Neural crest cell (in vitro differentiated cells): Measurements from ENCODE around the gene CYP27A1. TPM values are rescaled to one million over a fixed set of nuclear protein-coding genes. Genes with fewer than 3 reads are reported as not detected.

ENCODE experiments used
- DNase-seq: peaks from one replicate; pipeline ENCODE4 v3.0.0; 2021; ENCODE audit warnings: low read depth, mixed read lengths, low spot score
- H3K27ac Mint-ChIP-seq: one replicate; pipeline ENCODE4 v1.8.0; 2021; ENCODE audit warnings: mild to moderate bottlenecking, mixed read lengths; ENCODE audit not compliant: unreplicated experiment
- H3K27me3 Mint-ChIP-seq: 2 replicates; pipeline ENCODE4 v1.8.0; 2021; ENCODE audit warnings: low read depth, mild to moderate bottlenecking, mixed read lengths
- H3K36me3 Mint-ChIP-seq: 2 replicates; pipeline ENCODE4 v1.8.0; 2021; ENCODE audit warnings: low read depth, mild to moderate bottlenecking, mixed read lengths
- H3K4me1 Mint-ChIP-seq: 2 replicates; pipeline ENCODE4 v1.8.0; 2021; ENCODE audit warnings: mixed read lengths
- H3K4me3 Mint-ChIP-seq: one replicate; pipeline ENCODE4 v1.8.0; 2021; ENCODE audit warnings: mild to moderate bottlenecking, mixed read lengths
- H3K9me3 Mint-ChIP-seq: 2 replicates; pipeline ENCODE4 v1.8.0; 2021; ENCODE audit warnings: mixed read lengths
- total RNA-seq: library from RNA; stranded (reverse); gene quantifications from 2 replicates; pipeline ENCODE4 v1.2.1, GENCODE V29; 2021
- TF ChIP-seq, protein P1 (sequence below): fragments of 200-600 bp; sonication (generic); conservative IDR thresholded peaks from 2 replicates; pipeline ENCODE4 v1.5.0; 2021; ENCODE audit warnings: antibody characterized with exemption, mild to moderate bottlenecking

CYP27A1 gene
- total RNA-seq, 1 donor from 2014 or later: 3.2 TPM

DNA sequence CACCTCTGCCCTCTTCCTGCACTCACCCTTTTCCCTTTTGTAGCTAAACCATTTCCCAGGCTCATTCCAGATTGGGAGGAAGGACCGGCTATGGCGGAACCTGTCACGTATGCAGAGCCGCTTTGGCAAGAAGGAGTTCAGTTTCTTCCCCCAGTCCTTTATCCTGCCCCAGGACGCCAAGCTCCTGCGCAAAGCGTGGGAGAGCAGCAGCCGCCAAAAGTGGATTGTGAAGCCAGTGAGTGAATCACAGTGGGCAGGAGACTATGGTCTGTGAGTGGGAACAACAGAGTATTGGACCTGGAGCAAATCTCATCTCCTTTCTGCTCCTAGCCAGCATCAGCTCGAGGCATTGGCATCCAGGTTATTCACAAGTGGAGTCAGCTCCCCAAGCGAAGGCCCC, 35.0 kb upstream of the CYP27A1 start:
- Mint-ChIP-seq H3K4me3 (no peak overlapping the region), H3K36me3 (peaks cover 50% of the 10 kb centered on the region), H3K9me3 (no peaks in the 10 kb centered on the region), H3K4me1 (peaks cover 26% of the 10 kb centered on the region), H3K27me3 (no peaks in the 10 kb centered on the region), H3K27ac (no peak overlapping the region)
- TF ChIP-seq, protein P1, sequence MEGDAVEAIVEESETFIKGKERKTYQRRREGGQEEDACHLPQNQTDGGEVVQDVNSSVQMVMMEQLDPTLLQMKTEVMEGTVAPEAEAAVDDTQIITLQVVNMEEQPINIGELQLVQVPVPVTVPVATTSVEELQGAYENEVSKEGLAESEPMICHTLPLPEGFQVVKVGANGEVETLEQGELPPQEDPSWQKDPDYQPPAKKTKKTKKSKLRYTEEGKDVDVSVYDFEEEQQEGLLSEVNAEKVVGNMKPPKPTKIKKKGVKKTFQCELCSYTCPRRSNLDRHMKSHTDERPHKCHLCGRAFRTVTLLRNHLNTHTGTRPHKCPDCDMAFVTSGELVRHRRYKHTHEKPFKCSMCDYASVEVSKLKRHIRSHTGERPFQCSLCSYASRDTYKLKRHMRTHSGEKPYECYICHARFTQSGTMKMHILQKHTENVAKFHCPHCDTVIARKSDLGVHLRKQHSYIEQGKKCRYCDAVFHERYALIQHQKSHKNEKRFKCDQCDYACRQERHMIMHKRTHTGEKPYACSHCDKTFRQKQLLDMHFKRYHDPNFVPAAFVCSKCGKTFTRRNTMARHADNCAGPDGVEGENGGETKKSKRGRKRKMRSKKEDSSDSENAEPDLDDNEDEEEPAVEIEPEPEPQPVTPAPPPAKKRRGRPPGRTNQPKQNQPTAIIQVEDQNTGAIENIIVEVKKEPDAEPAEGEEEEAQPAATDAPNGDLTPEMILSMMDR: no peak
- DNase-seq: no peak

DNA sequence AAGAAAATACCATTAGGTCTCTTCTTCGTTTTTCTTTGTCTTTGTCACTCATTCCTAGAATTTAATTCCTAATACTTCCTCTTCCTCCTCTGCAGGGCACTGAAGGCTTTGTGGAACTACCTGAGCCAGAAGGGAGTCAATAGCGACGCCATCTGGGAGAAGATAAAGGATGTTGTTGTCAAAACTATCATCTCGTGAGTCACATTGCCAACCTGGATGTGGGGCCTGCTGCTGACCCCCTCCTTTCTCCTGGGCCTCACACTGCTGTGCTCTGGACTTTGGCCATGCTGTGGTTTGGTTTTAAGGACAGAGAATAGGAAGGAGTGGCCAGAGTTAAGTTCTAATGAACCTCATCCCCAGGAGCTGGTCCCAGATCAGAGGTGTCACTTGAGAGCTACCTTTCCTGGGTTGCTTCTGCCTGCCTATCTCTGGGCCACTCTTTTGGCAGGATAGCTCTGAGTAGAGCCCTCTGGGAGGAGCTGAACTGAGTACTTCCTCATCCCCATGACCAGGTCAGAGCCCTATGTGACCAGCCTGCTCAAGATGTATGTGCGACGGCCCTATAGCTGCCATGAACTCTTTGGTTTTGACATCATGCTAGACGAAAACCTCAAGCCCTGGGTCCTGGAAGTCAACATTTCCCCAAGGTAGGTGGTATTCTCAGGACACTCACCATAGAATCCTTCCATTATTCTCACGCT, 33.1 kb upstream of the CYP27A1 start:
- DNase-seq: no peak
- no peak overlapping the region for H3K4me3 Mint-ChIP-seq
- TF ChIP-seq, protein P1: no peak
- H3K36me3 Mint-ChIP-seq: peaks cover 54% of the 10 kb centered on the region
- no peaks in the 10 kb centered on the region for H3K9me3 Mint-ChIP-seq
- H3K4me1 Mint-ChIP-seq: peaks cover 26% of the 10 kb centered on the region
- H3K27ac Mint-ChIP-seq: no peak overlapping the region
- no peaks in the 10 kb centered on the region for H3K27me3 Mint-ChIP-seq

DNA sequence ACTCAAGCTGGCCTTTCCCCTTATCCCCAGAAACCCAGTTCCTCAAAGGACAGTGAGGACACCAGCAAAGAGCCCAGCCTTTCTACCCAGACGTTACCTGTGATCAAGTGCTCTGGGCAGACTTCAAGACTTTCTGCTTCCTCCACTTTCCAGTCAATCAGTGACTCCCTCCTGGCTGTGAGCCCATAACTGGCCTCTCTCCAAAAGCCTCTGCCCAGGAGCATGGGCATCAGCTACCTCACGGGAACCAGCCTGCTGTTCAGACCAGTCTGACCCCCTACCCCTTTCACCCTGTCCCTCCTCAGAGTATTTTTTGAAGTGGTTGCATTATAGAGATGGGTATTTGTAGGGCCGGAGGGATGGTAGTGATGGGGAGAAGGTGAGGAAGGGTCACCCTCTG, 27.7 kb upstream of the CYP27A1 start:
- no peak overlapping the region for H3K4me3 Mint-ChIP-seq
- H3K4me1 Mint-ChIP-seq: no peaks in the 10 kb centered on the region
- no peaks in the 10 kb centered on the region for H3K9me3 Mint-ChIP-seq
- DNase-seq: no peak
- no peaks in the 10 kb centered on the region for H3K27me3 Mint-ChIP-seq
- H3K36me3 Mint-ChIP-seq: peaks cover 22% of the 10 kb centered on the region
- TF ChIP-seq, protein P1: no peak
- peak overlapping the region; percentile 57 for H3K27ac Mint-ChIP-seq

DNA sequence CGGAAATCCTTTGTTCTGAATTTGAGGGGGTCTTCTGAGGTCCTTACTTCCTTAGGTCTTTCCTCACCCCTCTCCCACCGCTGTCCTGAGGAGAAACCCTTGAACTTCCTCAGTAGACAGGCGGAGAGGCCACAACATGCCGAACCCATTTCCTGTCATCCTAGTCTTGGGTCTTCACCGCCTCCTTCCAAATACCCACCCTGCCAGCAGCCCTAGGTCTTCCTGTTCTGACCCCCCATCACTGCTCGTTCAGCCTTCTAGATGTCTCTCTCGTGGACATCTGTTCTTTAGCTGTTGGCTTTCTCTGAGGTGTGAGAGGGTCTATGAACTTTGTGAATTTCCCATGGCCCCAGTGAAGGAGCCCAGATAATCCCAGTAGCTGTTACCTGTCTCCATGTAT, 27.2 kb upstream of the CYP27A1 start:
- no peak for DNase-seq
- Mint-ChIP-seq H3K4me1 (no peaks in the 10 kb centered on the region), H3K4me3 (no peak overlapping the region), H3K36me3 (peaks cover 20% of the 10 kb centered on the region), H3K27me3 (no peaks in the 10 kb centered on the region), H3K27ac (no peak overlapping the region), H3K9me3 (no peaks in the 10 kb centered on the region)
- TF ChIP-seq, protein P1: no peak

DNA sequence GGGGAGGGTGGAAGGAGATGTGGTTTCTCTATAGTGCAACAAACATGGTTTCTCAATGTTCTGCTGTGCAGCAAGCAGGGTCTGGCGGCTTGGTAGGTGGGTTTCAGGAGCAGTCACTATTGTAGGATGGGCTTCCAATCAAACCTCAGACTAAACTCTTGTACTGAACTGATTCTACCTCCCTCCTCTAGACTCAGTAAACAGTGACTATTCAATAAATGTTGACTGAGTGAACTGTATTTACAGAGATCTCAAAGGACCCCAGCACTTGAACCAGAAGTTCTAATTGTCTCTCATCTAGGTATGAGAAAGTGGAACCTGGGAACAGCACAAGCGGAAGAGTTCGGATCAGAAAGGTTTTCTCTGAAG, 26.8 kb upstream of the CYP27A1 start:
- TF ChIP-seq, protein P1: no peak
- Mint-ChIP-seq H3K27ac (no peak overlapping the region), H3K9me3 (no peaks in the 10 kb centered on the region), H3K27me3 (no peaks in the 10 kb centered on the region), H3K36me3 (peaks cover 20% of the 10 kb centered on the region), H3K4me1 (no peaks in the 10 kb centered on the region), H3K4me3 (no peak overlapping the region)
- no peak for DNase-seq
